ENCODE data around the gene APOC4. TPM values are rescaled to one million over a fixed set of nuclear protein-coding genes. Genes with fewer than 3 reads are reported as not detected.

APOC4 gene
- total RNA-seq, 1 experiment from 2014 or later: not detected

DNA sequence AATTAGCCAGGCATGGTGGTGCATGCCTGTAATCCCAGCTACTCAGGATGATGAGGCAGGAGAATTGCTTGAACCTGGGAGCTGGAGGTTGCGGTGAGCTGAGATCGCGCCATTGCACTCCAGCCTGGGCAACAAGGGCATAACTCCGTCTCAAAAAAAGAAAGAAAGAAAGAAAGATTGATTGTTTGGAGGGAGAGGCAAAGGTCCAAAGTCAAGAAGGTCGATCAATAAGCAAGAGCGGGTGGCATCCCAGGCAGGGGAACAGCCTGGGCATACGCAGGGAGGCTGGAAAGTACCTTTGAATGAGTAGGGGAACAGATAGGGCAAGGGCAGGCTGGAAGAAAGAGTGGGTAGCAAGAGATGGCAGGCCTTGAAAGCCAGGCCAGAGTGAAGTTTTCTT lies 11.9 kb upstream of the APOC4 start:
- in situ Hi-C loops (cut with HindIII; ENCODE audit: low pct_unique_long_range_greater_than_20kb, low sequenced_read_pairs) (no loop called here), intact Hi-C loops (cut with micrococcal nuclease; ENCODE audit: unreplicated experiment) (no loop called here)
- POLR2A ChIA-PET: interaction anchor here (0.6 kb wide), 1 partner anchor 12 kb away, joined by 3 read pairs; no protein-coding TSS in a partner anchor
- Histone ChIP-seq H3K36me3 (ENCODE audit: control insufficient read depth, insufficient read depth, low read length) (no peaks in the 10 kb centered on the region), H3K4me1 (ENCODE audit: control insufficient read depth, insufficient read depth, low read length) (no peaks in the 10 kb centered on the region), H3K27me3 (ENCODE audit: control insufficient read depth, insufficient read depth, low read length) (no peaks in the 10 kb centered on the region), H3K9me3 (ENCODE audit: control insufficient read depth, insufficient read depth, low read depth, low read length) (no peaks in the 10 kb centered on the region), H3K27ac (ENCODE audit: low read length) (no peak overlapping the region), H3K4me3 (ENCODE audit: low read depth in 2 of 2, low read length in 2 of 2) (no peak overlapping the region)
- DNase-seq (ENCODE audit: low read depth, low spot score) (no peak), ATAC-seq (no peak)
- CTCF ChIA-PET: no interaction called here
- TF ChIP-seq TCF7L2 (IDR thresholded peaks at IDR 0.05; ENCODE audit: low read depth, low read length): no peak
- no peak for TF ChIP-seq CTCF (IDR thresholded peaks at IDR 0.05)
- TF ChIP-seq SIN3A (IDR thresholded peaks at IDR 0.05; ENCODE audit: borderline replicate concordance, insufficient read depth, low read depth, low read length): no peak
- no peak for TF ChIP-seq POLR2AphosphoS5 (IDR thresholded peaks at IDR 0.05; ENCODE audit: low read depth, low read length)
- TF ChIP-seq, protein P1, sequence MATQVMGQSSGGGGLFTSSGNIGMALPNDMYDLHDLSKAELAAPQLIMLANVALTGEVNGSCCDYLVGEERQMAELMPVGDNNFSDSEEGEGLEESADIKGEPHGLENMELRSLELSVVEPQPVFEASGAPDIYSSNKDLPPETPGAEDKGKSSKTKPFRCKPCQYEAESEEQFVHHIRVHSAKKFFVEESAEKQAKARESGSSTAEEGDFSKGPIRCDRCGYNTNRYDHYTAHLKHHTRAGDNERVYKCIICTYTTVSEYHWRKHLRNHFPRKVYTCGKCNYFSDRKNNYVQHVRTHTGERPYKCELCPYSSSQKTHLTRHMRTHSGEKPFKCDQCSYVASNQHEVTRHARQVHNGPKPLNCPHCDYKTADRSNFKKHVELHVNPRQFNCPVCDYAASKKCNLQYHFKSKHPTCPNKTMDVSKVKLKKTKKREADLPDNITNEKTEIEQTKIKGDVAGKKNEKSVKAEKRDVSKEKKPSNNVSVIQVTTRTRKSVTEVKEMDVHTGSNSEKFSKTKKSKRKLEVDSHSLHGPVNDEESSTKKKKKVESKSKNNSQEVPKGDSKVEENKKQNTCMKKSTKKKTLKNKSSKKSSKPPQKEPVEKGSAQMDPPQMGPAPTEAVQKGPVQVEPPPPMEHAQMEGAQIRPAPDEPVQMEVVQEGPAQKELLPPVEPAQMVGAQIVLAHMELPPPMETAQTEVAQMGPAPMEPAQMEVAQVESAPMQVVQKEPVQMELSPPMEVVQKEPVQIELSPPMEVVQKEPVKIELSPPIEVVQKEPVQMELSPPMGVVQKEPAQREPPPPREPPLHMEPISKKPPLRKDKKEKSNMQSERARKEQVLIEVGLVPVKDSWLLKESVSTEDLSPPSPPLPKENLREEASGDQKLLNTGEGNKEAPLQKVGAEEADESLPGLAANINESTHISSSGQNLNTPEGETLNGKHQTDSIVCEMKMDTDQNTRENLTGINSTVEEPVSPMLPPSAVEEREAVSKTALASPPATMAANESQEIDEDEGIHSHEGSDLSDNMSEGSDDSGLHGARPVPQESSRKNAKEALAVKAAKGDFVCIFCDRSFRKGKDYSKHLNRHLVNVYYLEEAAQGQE (IDR thresholded peaks at IDR 0.05; ENCODE audit: insufficient read depth in 1 of 2, low read depth in 2 of 2, low read length in 1 of 2): no peak
- no TSS peak for BruUV-seq (replicated peaks)

DNA sequence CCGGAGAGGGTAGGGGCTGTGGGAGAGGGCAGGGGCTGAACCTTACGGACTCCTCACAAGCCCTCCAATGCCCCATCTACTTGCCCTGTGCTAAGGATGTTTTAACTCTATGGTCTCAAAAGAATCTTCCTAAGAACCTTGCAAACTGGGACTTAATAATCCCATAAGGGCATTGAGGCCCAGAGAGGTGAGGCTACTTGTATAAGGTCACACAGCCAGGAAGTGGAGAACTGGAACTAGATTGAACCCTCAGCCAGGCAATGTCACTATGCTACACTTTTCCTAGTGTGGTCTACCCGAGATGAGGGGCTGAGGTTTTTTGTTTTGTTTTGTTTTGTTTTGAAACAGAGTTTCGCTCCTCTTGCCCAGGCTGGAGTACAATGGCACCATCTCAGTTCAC lies 10.5 kb upstream of the APOC4 start:
- ATAC-seq (no peak), DNase-seq (ENCODE audit: low read depth, low spot score) (no peak)
- no peaks in the 10 kb centered on the region for H3K4me1 ChIP-seq (ENCODE audit: control insufficient read depth, insufficient read depth, low read length)
- H3K27me3 ChIP-seq (ENCODE audit: control insufficient read depth, insufficient read depth, low read length): no peaks in the 10 kb centered on the region
- H3K36me3 ChIP-seq (ENCODE audit: control insufficient read depth, insufficient read depth, low read length): no peaks in the 10 kb centered on the region
- in situ Hi-C loops (cut with HindIII; ENCODE audit: low pct_unique_long_range_greater_than_20kb, low sequenced_read_pairs) (no loop called here), intact Hi-C loops (cut with micrococcal nuclease; ENCODE audit: unreplicated experiment) (no loop called here)
- no peak overlapping the region for H3K27ac ChIP-seq (ENCODE audit: low read length)
- ChIA-PET POLR2A (no interaction called here), CTCF (no interaction called here)
- TF ChIP-seq CTCF (IDR thresholded peaks at IDR 0.05): no peak
- TF ChIP-seq TCF7L2 (IDR thresholded peaks at IDR 0.05; ENCODE audit: low read depth, low read length): no peak
- no peak for TF ChIP-seq SIN3A (IDR thresholded peaks at IDR 0.05; ENCODE audit: borderline replicate concordance, insufficient read depth, low read depth, low read length)
- TF ChIP-seq, protein P1 (IDR thresholded peaks at IDR 0.05; ENCODE audit: insufficient read depth in 1 of 2, low read depth in 2 of 2, low read length in 1 of 2): no peak
- no peak for TF ChIP-seq POLR2AphosphoS5 (IDR thresholded peaks at IDR 0.05; ENCODE audit: low read depth, low read length)
- no peak overlapping the region for H3K4me3 ChIP-seq (ENCODE audit: low read depth in 2 of 2, low read length in 2 of 2)
- no peaks in the 10 kb centered on the region for H3K9me3 ChIP-seq (ENCODE audit: control insufficient read depth, insufficient read depth, low read depth, low read length)
- BruUV-seq (replicated peaks): no TSS peak

Measured in Panc1 (cell line).